OCI-LY1 (cell line): ENCODE results near the gene ABLIM3.

Experiments used
- H2AFZ ChIP-seq: fragments of 200-600 bp; sonication (generic), shearing (Covaris generic); 2 replicates; pipeline ENCODE4 v1.6.0; 2014; ENCODE audit warnings: antibody characterized with exemption, mild to moderate bottlenecking, low read length
- H3F3A ChIP-seq: fragments of 200-600 bp; sonication (generic), shearing (Covaris generic); 2 replicates; pipeline ENCODE4 v1.6.0; 2014; ENCODE audit warnings: mild to moderate bottlenecking, antibody characterized with exemption, low read length, moderate library complexity; ENCODE audit not compliant: insufficient read depth
- H3K27ac ChIP-seq: fragments of 200-600 bp; sonication (generic); 2 replicates; pipeline ENCODE4 v1.5.1; 2014; ENCODE audit warnings: low read length, mixed run types, mild to moderate bottlenecking, low read depth; ENCODE audit not compliant: poor library complexity, severe bottlenecking
- H3K27me3 ChIP-seq: fragments of 200-600 bp; sonication (generic); 2 replicates; pipeline ENCODE4 v1.6.0; 2014; ENCODE audit warnings: antibody characterized with exemption, mild to moderate bottlenecking, low read length, moderate library complexity; ENCODE audit not compliant: insufficient read depth
- H3K36me3 ChIP-seq: fragments of 200-600 bp; sonication (generic); 2 replicates; pipeline ENCODE4 v1.6.1; 2014; ENCODE audit warnings: mild to moderate bottlenecking, antibody characterized with exemption, low read length, moderate library complexity, mixed read lengths; ENCODE audit not compliant: insufficient read depth
- H3K4me1 ChIP-seq: fragments of 200-600 bp; sonication (generic); 2 replicates; pipeline ENCODE4 v1.5.1; 2014; ENCODE audit warnings: mild to moderate bottlenecking, low read length, moderate library complexity; ENCODE audit not compliant: insufficient read depth, severe bottlenecking
- H3K4me2 ChIP-seq: fragments of 200-600 bp; sonication (generic), shearing (Covaris generic); 2 replicates; pipeline ENCODE4 v1.6.1; 2014; ENCODE audit warnings: low read length
- H3K4me3 ChIP-seq: fragments of 200-600 bp; sonication (generic); 2 replicates; pipeline ENCODE4 v1.5.1; 2014; ENCODE audit warnings: low read length, low read depth, mild to moderate bottlenecking, mixed read lengths; ENCODE audit not compliant: poor library complexity, severe bottlenecking
- H3K79me2 ChIP-seq: fragments of 200-600 bp; shearing (Covaris generic); 2 replicates; pipeline ENCODE4 v1.6.1; 2016; ENCODE audit warnings: mixed run types, low read length, mixed read lengths; ENCODE audit not compliant: insufficient read depth
- H3K9ac ChIP-seq: fragments of 200-600 bp; sonication (generic), shearing (Covaris generic); 2 replicates; pipeline ENCODE4 v1.6.1; 2014; ENCODE audit warnings: mild to moderate bottlenecking, low read length, mixed read lengths
- H3K9me2 ChIP-seq: fragments of 200-600 bp; sonication (generic), shearing (Covaris generic); 2 replicates; pipeline ENCODE4 v1.6.1; 2014; ENCODE audit warnings: low read depth, mild to moderate bottlenecking, low read length, mixed read lengths
- H3K9me3 ChIP-seq: fragments of 200-600 bp; shearing (Covaris generic); 2 replicates; pipeline ENCODE4 v1.6.1; 2014; ENCODE audit warnings: low read length, mixed read lengths
- H4K20me1 ChIP-seq: fragments of 200-600 bp; sonication (generic), shearing (Covaris generic); 2 replicates; pipeline ENCODE4 v1.6.0; 2016; ENCODE audit warnings: mild to moderate bottlenecking, low read length; ENCODE audit not compliant: insufficient read depth
- CTCF ChIP-seq: fragments of 200-600 bp; sonication (generic), shearing (Covaris generic); IDR thresholded peaks from 2 replicates; pipeline ENCODE4 v1.5.1; 2017; ENCODE audit warnings: mild to moderate bottlenecking, antibody characterized with exemption, low read length, moderate library complexity, mixed read lengths
- EZH2 ChIP-seq: fragments of 200-600 bp; sonication (generic), shearing (Covaris generic); IDR thresholded peaks from 2 replicates; pipeline ENCODE4 v1.8.0; 2017; ENCODE audit warnings: borderline replicate concordance, mixed run types, mild to moderate bottlenecking, antibody characterized with exemption, low read length, moderate library complexity, mixed read lengths

The ABLIM3 gene

GRCh38 chr5:149145138-149145537 is 3.8 kb downstream of the ABLIM3 start:
- Histone ChIP-seq H4K20me1 (no peaks in the 10 kb centered on the region), H3K27me3 (no peaks in the 10 kb centered on the region), H3F3A (no peaks in the 10 kb centered on the region), H3K4me1 (no peaks in the 10 kb centered on the region), H2AFZ (no peak overlapping the region), H3K36me3 (no peaks in the 10 kb centered on the region), H3K9ac (no peak overlapping the region), H3K27ac (no peak overlapping the region), H3K4me2 (no peak overlapping the region), H3K9me3 (no peaks in the 10 kb centered on the region), H3K4me3 (no peak overlapping the region), H3K79me2 (no peaks in the 10 kb centered on the region), H3K9me2 (no peaks in the 10 kb centered on the region)
- TF ChIP-seq CTCF: no peak
- TF ChIP-seq EZH2: no peak

DNA sequence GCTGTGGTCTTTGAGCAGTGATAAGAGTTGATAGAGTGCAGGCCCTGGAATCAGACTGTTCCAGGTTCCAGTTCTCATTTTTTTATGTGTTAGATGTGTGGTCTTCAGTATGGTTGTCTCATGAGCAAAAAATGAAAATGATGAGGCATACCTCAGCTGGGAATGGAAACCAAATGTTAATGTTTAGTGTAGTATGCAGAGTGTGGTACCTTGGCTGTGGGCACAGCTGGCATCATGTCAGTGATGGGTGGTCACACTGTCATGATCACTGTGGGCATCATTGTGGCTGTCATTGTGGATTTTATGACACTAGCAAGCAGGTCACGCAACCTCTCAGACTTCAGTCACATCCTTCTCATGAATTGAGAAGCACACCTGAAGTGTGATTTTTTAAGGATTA is 6.4 kb downstream of the ABLIM3 start:
- Histone ChIP-seq H3K79me2 (no peaks in the 10 kb centered on the region), H3K36me3 (no peaks in the 10 kb centered on the region), H3K9ac (no peak overlapping the region), H3K4me2 (no peak overlapping the region), H3K27me3 (no peaks in the 10 kb centered on the region), H3K9me3 (no peaks in the 10 kb centered on the region), H3F3A (no peaks in the 10 kb centered on the region), H3K4me3 (no peak overlapping the region), H3K27ac (no peak overlapping the region), H2AFZ (no peak overlapping the region), H4K20me1 (no peaks in the 10 kb centered on the region), H3K9me2 (no peaks in the 10 kb centered on the region), H3K4me1 (no peaks in the 10 kb centered on the region)
- TF ChIP-seq EZH2: no peak
- TF ChIP-seq CTCF: no peak

GRCh38 chr5:149149942-149150341 is 8.6 kb downstream of the ABLIM3 start:
- H3F3A ChIP-seq: no peaks in the 10 kb centered on the region
- H2AFZ ChIP-seq: no peak overlapping the region
- no peaks in the 10 kb centered on the region for H3K79me2 ChIP-seq
- H3K27me3 ChIP-seq: no peaks in the 10 kb centered on the region
- H3K9me3 ChIP-seq: no peaks in the 10 kb centered on the region
- no peak overlapping the region for H3K4me2 ChIP-seq
- no peaks in the 10 kb centered on the region for H4K20me1 ChIP-seq
- no peaks in the 10 kb centered on the region for H3K36me3 ChIP-seq
- TF ChIP-seq EZH2 (no peak), CTCF (no peak)
- H3K9me2 ChIP-seq: no peaks in the 10 kb centered on the region
- H3K4me3 ChIP-seq: no peak overlapping the region
- no peak overlapping the region for H3K9ac ChIP-seq
- H3K27ac ChIP-seq: no peak overlapping the region
- no peaks in the 10 kb centered on the region for H3K4me1 ChIP-seq
